GM12872 (cell line): Measurements from ENCODE around the gene OOEP.

Experiments
- CTCF ChIP-seq: IDR thresholded peaks from 3 replicates; pipeline ENCODE4 v1.5.1; 2011; ENCODE audit warnings: low read depth, mild to moderate bottlenecking, low read length, moderate library complexity; ENCODE audit not compliant: insufficient read depth

The OOEP gene

GRCh38 chr6:73343164-73343563 lies 26.5 kb downstream of the OOEP start:
- TF ChIP-seq CTCF = no peak

GRCh38 chr6:73342174-73342573 lies 27.5 kb downstream of the OOEP start:
- no peak for TF ChIP-seq CTCF

GRCh38 chr6:73341335-73341734 lies 28.4 kb downstream of the OOEP start:
- TF ChIP-seq CTCF = no peak

- no peak for TF ChIP-seq CTCF
Measured at GRCh38 chr6:73340048-73340447, 29.6 kb downstream of the OOEP start.

- no peak for TF ChIP-seq CTCF
Measured at GRCh38 chr6:73339340-73339739, 30.4 kb downstream of the OOEP start.

GRCh38 chr6:73329201-73329600 lies 40.5 kb downstream of the OOEP start:
- no peak for TF ChIP-seq CTCF

GRCh38 chr6:73328790-73329189 lies 40.9 kb downstream of the OOEP start:
- no peak for TF ChIP-seq CTCF

GRCh38 chr6:73325656-73326055 lies 44.0 kb downstream of the OOEP start:
- TF ChIP-seq CTCF = no peak
